Hematopoietic multipotent progenitor cell treated with erythropoietin and hydrocortisone succinate and interleukin-3 and kit ligand, for 6 days (in vitro differentiated cells): ENCODE measurements around the gene DGKZ.
A peak's percentile ranks its signal among the peaks of the same experiment; 100 is the strongest.
"Not testable (repeated sequence)": the region's sequence is repeated elsewhere in the genome, so short reads cannot be mapped to it uniquely, and the experiment has no call there.

Experiments
- DNase-seq: peaks from one replicate; pipeline ENCODE4 v3.0.0-alpha.2; 2015

The DGKZ gene, protein sequence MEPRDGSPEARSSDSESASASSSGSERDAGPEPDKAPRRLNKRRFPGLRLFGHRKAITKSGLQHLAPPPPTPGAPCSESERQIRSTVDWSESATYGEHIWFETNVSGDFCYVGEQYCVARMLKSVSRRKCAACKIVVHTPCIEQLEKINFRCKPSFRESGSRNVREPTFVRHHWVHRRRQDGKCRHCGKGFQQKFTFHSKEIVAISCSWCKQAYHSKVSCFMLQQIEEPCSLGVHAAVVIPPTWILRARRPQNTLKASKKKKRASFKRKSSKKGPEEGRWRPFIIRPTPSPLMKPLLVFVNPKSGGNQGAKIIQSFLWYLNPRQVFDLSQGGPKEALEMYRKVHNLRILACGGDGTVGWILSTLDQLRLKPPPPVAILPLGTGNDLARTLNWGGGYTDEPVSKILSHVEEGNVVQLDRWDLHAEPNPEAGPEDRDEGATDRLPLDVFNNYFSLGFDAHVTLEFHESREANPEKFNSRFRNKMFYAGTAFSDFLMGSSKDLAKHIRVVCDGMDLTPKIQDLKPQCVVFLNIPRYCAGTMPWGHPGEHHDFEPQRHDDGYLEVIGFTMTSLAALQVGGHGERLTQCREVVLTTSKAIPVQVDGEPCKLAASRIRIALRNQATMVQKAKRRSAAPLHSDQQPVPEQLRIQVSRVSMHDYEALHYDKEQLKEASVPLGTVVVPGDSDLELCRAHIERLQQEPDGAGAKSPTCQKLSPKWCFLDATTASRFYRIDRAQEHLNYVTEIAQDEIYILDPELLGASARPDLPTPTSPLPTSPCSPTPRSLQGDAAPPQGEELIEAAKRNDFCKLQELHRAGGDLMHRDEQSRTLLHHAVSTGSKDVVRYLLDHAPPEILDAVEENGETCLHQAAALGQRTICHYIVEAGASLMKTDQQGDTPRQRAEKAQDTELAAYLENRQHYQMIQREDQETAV

DNA sequence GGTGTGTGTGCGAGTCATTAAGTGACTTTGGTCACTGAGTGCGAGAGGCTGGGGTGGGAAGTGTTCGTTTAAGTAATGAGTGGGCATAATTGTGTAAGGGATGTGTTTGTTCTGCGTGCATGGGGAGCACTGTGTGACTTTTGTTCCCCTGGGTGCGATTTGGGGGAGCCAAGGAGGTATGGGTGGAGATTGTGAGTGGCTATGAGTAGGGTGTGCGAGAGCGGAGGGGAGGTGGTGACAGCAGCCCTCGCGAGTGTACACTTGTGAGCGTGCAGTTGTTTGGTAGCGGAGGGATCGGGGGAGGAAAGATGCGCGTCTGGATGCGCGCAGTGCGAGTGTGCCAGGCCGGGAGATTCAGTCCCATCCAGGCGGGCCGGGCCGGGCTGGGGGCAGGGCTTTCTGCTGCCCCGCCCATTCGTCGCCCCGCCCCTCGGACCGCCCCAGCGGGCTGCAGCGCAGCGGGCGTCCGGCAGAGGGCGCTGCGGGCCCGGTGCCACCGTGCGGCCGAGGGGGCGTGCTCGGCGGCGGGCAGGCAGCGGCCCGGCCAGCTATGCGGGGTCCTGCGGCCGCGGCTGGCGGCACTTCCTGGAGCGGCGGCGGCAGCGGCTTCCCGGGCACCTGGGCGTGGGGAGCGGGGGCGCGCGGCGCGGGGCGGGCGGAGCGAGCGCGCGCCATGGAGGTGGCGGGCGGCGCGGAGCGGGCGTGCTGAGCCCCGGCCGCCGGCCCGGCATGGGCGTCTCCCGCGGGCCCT, at the start of gene DGKZ:
Gene DGKZ (plus strand): TSS at position 578 of the 751 bp plus-strand sequence. CDS start 197 bp downstream, outside the sequence.
- peak; percentile 86 for DNase-seq

DNA sequence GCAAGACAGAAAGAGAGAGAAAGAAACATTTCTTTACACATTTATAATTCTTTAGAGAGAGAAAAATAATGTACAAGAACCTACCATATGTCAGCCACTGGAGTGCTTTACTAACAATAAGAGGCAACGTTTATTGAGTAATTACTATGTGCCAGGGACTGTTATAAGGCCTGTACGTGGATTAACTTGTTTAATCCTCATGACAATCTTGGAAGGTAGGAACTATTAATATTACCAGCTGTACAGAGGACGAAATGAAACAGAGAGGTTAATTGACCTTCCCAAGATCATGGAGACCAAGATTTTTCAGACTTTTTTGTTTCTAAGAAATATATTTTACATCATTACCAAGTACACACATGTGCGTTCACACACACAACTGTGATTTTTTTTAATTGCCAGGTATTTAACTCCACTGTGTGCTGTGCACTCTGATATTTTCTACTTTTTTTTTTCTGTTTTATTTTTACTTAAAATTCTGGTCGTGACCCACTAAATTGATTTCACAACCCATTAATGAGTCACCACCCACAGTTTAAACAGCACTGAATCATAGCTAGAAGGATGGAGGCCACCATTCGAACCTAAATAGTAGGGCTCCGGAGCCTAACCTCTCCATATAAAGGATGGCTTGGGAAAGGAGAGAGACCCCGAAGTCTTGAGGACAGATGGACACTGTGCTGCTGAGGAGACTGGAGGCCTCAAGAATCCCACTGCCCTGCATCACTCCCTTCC, 48.4 kb upstream of the DGKZ start:
- DNase-seq, result no peak

DNA sequence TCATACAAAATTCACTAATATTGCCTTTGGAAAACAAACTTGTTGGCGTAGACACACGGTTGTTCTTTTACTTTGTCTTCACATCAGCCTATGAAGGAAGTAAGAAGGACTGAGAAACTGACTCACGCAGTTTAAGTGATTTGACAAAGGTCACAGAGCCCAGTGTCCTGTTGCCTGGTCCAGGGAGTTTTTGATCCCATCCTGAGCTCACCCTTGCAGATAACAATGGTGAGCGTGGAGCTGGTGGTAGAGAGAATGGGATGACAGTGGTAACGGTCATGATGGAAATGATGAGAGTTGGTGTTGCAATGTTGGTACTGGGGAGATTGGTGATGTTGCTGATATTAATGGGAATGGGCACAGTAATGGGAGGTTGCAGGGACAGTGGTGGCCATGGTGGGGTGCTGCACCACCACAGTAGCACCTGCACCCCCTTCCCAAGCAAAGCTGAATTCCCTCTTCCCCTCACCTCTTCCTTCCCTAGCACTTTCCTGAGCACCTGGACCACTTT, 47.8 kb upstream of the DGKZ start:
- DNase-seq, result no peak

DNA sequence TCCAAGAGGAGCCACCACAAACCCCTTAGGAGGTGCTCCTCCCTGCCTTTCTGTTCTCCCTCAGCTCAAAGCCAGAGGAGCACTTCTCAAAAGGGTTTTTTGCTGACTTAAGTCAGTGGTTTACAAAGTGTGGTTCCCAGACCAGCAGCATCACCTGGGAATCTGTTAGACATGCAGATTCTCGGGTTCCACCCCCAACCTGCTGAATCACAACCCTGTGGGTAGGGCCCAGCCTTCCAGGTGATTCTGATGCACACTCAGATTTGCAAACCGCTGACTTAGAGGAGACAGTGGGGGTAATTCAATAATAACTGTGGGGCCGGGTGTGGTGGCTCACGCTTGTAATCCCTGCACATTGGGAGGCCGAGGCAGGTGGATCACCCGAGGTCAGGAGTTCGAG, 47.0 kb upstream of the DGKZ start:
- no peak for DNase-seq

DNA sequence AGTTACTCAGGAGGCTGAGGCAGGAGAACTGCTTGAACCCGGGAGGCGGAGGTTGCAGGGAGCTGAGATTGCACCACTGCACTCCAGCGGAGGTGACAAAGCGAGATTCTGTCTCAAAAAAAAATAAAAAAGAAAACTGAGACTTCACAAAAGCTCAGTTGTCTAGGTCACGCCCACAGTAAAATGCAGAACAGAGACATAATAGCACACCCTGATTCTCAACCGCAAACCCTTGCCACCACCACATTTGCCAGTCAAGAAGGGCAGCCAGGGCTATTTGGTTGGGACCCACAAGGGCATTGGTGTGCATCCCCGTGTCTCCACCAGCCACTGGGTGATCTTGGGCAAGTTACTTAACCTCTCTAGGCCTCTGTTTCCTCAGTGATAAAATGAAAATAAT, 44.4 kb upstream of the DGKZ start:
- DNase-seq, result no peak

DNA sequence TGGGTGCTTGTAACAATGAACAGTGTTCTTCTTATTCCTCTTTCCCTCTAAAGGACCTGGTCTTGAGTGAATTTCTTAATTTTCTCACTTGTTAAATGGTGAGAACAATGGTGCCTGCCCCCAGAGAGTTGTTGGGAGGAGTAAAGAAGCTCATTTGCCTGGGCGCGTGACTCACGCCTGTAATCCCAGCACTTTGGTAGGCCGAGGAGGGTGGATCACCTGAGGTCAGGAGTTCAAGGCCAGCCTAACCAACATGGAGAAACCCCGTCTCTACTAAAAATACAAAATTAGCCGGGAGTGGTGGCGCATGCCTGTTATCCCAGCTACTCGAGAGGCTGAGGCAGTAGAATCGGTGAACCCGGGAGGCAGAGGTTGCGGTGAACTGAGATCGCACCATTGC, 43.2 kb upstream of the DGKZ start:
- not testable (repeated sequence) for DNase-seq

DNA sequence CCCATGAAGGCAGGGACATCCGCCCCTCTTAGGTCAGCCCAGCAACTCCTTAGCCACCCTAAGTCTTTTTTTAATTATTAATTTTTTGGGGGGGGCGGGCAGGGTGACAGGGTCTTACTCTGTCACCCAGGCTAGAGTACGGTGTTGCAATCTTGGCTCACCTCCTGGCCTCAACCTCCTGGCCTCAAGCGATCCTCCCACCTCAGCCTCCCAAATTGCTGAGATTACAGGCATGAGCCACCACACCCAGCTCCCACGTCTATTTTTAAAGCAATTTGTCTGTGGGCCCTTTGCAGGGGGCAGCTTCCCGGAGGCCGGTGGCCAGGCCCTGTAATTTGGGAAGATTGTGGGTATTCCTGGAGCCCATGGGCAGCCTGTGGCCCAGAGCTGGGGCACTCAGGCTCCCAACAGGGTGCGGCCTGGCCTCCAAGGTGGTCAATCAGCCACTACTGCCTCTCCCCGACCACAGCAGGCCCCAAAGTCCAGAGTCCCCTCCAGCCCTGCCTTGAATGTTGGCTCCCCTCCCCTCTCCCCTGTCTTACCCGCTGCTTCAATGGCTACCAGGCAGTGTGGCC, 42.6 kb upstream of the DGKZ start:
- DNase-seq, result no peak

DNA sequence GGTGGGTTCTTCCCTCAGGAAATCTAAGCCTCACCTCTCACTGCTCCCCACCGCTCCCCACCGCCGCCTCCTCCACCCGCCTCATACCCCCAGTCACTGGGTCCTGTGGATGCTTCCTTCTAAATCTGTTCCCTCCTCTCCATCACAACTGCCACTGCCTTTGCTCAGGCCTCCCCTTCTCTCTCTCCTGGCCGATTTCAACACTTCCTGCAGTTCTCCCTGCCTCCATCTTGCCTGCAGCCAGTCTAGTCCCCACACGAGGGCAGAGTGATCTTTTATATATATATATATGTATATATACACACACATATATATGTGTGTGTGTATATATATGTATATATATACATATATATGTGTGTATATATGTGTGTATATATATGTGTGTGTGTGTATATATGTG, 42.0 kb upstream of the DGKZ start:
- peak; percentile 78 for DNase-seq

DNA sequence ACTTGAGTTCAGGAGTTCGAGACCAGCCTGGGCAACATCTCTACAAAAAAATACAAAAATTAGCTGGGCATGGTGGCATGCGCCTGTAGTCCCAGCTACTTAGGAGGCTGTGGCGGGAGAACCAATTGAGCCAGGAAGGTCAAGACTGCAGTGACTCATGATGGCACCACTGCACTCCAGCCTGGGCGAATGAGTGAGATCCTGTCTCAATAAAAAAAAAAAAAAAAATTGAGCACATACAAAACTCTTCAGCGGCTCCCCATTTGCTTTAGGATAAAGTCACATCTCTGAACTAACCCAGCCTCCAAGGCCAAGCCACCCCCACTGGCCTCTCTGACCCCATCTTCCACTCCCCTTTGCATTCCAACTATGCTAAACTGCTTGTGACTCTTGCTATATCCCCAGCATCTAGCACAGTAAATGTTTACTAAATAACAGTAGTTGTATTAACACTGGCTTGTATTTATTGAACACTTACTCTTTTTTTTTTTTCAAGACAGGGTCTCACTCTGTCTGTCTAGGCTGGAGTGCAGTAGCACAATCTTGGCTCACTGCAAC, 40.9 kb upstream of the DGKZ start:
- no peak for DNase-seq

DNA sequence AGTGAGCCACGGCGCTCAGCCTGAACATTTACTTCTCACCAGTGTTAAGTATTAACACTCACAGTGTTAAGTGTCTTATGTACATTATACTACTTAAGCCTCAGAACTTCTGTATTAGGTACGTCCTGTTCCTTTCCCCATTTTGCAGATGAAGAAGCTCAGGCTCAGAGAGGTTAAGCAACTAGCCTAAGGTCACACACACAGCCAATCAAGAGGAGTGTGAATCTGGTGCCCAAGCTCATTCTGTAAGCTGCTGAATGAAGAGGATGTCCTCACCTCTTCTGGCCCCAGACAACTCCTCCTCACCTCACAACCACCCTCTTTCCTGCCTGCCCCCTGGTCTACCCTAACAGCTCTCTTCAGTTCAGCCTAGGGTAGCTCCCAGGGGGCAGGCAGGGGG, 39.9 kb upstream of the DGKZ start:
- no peak for DNase-seq

DNA sequence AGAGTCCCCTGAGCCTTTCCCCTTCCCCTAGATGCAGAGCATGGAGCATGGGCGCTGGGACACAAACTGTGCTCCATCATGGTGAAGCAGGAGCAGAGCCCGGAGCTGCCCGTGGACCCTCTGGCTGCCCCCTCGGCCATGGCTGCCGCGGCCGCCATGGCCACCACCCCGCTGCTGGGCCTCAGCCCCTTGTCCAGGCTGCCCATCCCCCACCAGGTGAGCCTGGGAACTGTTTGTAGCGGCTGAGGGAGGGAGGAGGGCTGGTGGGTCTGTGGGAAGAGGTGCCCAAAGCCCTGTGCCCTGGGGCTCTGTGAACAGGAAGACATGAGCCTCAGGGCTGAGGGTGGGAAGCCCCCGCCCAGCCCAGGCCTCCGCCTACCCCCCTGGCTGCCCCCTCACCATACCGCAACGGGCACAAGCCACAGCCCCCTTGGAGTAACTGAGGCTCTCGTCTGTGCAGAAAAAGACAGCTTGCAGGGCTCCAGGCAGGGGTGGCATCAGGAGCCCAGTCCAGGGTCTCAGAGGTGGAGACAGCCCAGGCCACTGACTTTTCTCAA, 39.4 kb upstream of the DGKZ start:
- no peak for DNase-seq

DNA sequence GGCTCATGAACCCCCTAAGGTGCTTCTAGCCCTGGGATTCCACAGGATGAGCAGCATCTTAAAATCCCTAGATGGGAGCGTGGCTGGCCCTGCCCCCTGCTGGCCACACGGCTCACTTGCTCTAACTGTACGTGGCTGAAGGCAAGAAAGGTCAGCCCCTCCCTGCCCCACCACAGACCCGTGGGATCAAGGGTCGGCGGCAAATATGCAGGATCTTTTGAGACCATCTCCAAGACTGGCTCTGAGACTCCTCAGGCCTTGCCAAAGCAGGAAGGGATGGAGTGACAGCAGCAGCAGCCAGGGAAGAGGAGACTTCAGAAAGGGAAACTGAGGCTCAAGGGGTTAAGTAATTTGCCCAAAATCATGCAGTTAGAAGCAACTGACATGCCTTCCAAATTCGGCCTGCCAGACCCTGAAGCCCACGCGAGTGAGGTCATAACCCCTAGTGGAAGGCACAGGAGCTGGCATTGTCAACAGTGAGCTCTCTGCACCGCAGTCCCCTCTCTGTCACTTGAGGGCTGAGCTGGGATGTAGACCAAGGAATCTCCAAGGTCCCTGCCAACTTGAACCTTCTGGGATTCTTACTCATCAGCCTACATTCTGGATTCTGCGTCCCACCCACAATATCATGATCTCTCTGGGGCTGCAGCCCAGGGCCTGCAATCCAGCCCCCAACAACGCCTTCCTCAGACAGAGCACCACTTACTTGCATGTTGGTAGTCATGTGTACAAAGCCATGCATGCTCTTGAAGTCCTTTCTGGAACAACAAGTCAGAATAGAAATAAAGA, 38.4 kb upstream of the DGKZ start:
- DNase-seq, result peak; percentile 83

DNA sequence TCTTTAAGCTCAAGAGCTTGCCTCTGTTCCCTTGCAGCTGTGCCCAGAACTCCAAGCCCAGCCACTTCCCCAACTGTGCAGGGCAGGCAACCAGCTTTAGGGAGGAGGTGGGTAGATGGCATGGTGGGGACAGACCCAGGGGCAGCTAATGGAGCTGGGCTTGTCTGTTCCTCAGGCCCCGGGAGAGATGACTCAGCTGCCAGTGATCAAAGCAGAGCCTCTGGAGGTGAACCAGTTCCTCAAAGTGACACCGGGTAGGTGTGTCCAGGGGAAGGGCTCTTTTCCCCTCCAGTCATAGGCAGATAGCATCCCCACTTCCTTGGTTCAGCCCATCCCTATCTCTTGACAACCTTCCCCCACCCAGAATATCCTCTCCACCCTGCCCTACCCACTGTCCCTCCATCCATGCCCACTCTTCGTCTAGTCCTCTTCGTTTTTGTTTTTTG, 37.4 kb upstream of the DGKZ start:
- DNase-seq, result peak; percentile 80

DNA sequence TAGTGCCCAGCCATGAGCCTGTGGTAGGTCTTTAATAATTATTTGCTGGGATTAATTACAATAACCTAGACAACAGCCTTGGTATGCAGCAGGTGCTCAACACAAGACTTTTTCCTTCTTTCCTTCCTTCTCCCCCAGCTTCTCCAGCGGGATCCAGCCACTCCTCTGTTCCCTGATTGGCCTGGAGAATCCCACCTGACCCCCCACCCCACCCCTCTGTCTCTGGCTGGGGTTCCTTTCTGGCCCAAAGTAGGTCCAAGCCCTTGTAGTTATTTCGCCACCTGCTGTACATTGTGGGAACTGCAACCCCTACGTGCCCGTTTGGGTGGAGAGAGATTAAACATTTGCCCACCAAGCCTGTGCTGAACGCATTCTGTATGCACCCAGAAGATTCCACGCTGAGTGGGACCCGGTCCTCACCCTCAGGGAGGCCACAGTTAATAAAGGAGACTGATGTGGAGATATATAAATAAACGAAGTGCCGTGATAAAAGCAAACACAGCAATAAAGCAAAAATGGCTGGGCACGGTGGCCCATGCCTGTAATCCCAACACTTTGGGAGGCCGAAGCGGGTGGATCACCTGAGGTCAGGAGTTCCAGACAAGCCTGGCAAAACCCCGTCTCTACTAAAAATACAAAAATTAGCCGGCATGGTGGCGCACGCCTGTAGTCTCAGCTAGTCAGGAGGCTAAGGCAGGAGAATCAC, 32.1 kb upstream of the DGKZ start:
- DNase-seq, result peak; percentile 90

DNA sequence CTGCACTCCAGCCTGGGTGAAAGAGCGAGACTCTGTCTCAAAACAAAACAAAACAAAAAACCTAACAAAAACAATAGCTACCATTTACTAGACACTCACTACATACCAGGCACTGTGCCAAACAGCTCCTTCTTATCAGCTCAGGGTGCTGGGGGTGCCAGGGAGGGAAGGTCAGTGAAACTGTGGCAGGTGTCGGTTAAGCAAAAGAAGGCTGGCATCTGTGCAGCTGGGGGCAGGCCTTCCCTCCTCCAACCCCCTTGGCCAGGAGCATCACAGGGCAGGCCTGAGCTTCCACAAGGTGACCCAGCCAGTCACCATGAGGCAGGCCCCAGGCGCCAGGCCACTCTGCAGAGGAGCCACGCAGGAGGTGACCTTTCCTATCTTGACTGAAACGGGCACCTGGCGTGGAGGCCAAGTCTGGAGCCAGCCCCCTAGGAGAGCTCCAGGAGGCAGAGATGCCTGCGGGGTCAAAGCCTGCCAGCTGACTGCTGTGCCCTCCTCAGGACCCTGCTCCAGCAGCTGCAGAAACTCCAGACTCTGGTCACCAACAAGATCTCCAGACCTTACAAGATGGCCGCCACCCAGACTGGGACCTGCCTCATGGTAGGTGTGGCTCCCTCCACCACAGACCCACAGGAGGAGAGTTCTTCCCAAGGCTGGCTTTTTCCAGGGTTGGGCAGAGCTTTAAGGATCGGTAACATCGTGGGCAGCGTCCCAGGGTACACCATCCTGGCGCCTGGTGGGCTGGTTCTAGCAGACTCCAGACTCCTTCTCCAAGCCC, 31.3 kb upstream of the DGKZ start:
- DNase-seq, result peak; percentile 94

DNA sequence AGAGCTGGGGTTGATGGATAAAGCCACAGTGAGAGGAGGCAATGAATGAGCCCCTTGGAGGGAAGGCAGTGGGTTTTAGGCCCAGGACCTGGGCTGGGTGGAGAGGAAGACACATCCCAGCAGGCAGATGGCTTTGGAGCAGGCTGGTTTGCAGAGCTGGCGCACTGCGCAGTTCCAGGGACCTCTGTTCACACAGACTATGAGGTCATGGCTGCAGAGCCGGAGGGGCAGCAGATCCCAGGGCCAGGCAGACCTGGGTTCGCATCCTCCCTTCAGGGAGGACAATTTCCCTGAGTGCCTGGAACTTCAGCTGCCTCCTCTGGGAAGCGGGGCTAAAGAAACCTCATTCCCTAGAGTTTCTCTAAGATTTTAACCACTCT, 28.2 kb upstream of the DGKZ start:
- no peak for DNase-seq

DNA sequence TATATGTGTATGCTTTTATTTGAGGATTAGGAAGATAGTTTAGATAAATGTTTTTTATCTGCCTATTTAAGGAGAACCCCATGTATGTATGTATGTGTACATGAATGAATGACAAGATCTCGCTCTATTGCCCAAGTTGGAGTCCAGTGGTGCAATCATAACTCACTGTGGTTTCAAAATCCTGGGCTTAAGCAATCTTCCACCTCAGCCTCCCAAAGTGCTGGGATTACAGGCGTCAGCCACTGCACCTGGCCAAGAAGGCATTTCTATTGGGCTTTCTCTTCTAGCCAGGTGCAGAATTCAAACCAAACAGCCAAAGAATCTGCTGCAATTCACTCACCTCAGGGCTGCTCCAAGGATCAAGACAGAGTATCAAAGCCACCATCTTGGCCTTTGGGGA, 25.5 kb upstream of the DGKZ start:
- DNase-seq, result peak; percentile 55

DNA sequence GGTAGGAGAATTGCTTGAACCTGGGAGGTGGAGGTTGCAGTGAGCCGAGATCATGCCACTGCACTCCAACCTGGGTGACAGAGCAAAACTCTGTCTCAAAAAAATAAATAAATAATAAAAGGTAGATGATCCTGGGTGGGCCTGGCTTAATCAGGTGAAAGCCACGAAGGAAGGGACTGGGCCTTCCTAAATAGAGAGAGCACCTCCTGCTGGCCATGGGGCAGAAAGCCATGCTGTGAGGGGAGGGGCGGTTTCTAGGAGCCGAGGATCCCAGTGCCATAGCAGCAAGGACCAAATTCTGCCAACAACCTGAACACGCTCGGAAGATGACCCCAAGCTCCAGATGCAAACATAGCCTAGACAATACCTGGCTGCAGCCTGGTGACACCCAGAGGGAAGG, 24.5 kb upstream of the DGKZ start:
- DNase-seq, result no peak
